A549 (cell line): ENCODE results near the gene CRACR2B.

Experiments
- CBX8 ChIP-seq: fragments of 200-600 bp; sonication (generic); IDR thresholded peaks from 2 replicates; pipeline ENCODE4 v1.6.1; 2016
- CHD2 ChIP-seq: fragments of 150-350 bp; IDR thresholded peaks from 2 replicates; pipeline ENCODE4 v1.6.1; 2014; ENCODE audit warnings: low read length; ENCODE audit not compliant: partially characterized antibody
- CTCF ChIP-seq: fragments of >200 bp; sonication (Bioruptor Twin); formaldehyde crosslinking; IDR thresholded peaks from 3 replicates; pipeline ENCODE4 v1.5.1; 2016
- EP300 ChIP-seq, 2 experiments: fragments of >200 bp; sonication (Bioruptor Twin); formaldehyde crosslinking; IDR thresholded peaks; 2 replicates in 1 of 2; 3 replicates in 1 of 2; pipeline ENCODE4 v1.6.1; 2016 to 2017
- MAFK ChIP-seq: fragments of 450-650 bp; IDR thresholded peaks from 2 replicates; pipeline ENCODE4 v1.6.1; 2014; ENCODE audit not compliant: partially characterized antibody
- POLR2A ChIP-seq: IDR thresholded peaks from 2 replicates; pipeline ENCODE4 v1.6.1; 2012; ENCODE audit warnings: mild to moderate bottlenecking, low read length
- POLR2AphosphoS2 ChIP-seq: conservative IDR thresholded peaks from 2 replicates; pipeline ENCODE4 v1.6.1; 2012; ENCODE audit warnings: low read length, improper control_type of control experiment, inconsistent platforms
- REST ChIP-seq: fragments of 200-600 bp; sonication (generic); IDR thresholded peaks from 2 replicates; pipeline ENCODE4 v1.6.1; 2016; ENCODE audit warnings: antibody characterized with exemption, mild to moderate bottlenecking, moderate library complexity
- SREBF2 ChIP-seq: fragments of 450-650 bp; IDR thresholded peaks from 2 replicates; pipeline ENCODE4 v1.6.1; 2014; ENCODE audit warnings: mild to moderate bottlenecking, moderate library complexity

GRCh38 chr11:837189-837989, 9.7 kb downstream of the CRACR2B start:
- TF ChIP-seq POLR2A: peak; percentile 28; the same call in 1 of the 2 replicates
- TF ChIP-seq SREBF2: no peak
- TF ChIP-seq EP300 (IDR thresholded peaks at IDR 0.05): no peak
- no peak for TF ChIP-seq CHD2
- TF ChIP-seq CTCF: no peak
- TF ChIP-seq CBX8: no peak
- TF ChIP-seq REST: no peak
- no peak for TF ChIP-seq MAFK
- no peak; the same call in none of the 2 replicates for TF ChIP-seq POLR2AphosphoS2
